Measurements from ENCODE around the gene FKBP2. TPM values are rescaled to one million over a fixed set of nuclear protein-coding genes. Genes with fewer than 3 reads are reported as not detected.
A peak's percentile ranks its signal among the peaks of the same experiment; 100 is the strongest.

FKBP2 gene
- total RNA-seq, 1 donor from 2014 or later: 5.3 TPM

DNA sequence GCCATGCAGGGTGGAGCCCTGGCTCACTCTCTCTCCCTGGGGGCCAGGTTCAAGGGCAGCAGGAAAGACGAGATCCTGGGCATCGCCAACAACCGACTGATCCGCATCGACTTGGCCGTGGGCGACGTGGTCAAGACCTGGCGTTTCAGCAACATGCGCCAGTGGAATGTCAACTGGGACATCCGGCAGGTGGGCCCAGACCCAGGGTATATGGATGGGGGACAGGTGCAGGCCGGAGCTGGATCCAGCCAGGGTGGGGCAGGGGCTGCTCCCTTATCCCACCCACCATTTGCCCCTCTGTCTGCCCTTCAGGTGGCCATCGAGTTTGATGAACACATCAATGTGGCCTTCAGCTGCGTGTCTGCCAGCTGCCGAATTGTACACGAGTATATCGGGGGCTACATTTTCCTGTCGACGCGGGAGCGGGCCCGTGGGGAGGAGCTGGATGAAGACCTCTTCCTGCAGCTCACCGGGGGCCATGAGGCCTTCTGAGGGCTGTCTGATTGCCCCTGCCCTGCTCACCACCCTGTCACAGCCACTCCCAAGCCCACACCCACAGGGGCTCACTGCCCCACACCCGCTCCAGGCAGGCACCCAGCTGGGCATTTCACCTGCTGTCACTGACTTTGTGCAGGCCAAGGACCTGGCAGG lies 17.8 kb upstream of the FKBP2 start:
- Mint-ChIP-seq H3K36me3 (no peaks in the 10 kb centered on the region), H3K9me3 (no peaks in the 10 kb centered on the region), H3K4me1 (peaks cover 18% of the 10 kb centered on the region), H3K27ac (no peak overlapping the region), H3K27me3 (ENCODE audit: insufficient read depth, low read depth) (peaks cover 2% of the 10 kb centered on the region), H3K4me3 (no peak overlapping the region)
- Histone ChIP-seq H3K9ac (no peak overlapping the region), H3K27me3 (no peaks in the 10 kb centered on the region), H3F3A (ENCODE audit: low read depth) (peaks cover 9% of the 10 kb centered on the region), H2AFZ (replicated peaks) (no peak overlapping the region), H4K20me1 (ENCODE audit: low read depth) (no peaks in the 10 kb centered on the region), H3K27ac (no peak overlapping the region), H3K79me2 (ENCODE audit: low read depth) (no peaks in the 10 kb centered on the region), H3K4me1 (peaks cover 12% of the 10 kb centered on the region), H3K4me2 (no peak overlapping the region), H3K9me3 (ENCODE audit: low read depth) (no peaks in the 10 kb centered on the region), H3K4me3 (no peak overlapping the region), H3K36me3 (no peaks in the 10 kb centered on the region)
- TF ChIP-seq, protein P1, sequence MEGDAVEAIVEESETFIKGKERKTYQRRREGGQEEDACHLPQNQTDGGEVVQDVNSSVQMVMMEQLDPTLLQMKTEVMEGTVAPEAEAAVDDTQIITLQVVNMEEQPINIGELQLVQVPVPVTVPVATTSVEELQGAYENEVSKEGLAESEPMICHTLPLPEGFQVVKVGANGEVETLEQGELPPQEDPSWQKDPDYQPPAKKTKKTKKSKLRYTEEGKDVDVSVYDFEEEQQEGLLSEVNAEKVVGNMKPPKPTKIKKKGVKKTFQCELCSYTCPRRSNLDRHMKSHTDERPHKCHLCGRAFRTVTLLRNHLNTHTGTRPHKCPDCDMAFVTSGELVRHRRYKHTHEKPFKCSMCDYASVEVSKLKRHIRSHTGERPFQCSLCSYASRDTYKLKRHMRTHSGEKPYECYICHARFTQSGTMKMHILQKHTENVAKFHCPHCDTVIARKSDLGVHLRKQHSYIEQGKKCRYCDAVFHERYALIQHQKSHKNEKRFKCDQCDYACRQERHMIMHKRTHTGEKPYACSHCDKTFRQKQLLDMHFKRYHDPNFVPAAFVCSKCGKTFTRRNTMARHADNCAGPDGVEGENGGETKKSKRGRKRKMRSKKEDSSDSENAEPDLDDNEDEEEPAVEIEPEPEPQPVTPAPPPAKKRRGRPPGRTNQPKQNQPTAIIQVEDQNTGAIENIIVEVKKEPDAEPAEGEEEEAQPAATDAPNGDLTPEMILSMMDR (IDR thresholded peaks at IDR 0.05): no peak
- TF ChIP-seq EZH2phosphoT487 (IDR thresholded peaks at IDR 0.05): no peak
- TF ChIP-seq EZH2 (IDR thresholded peaks at IDR 0.05): no peak
- no peak for DNase-seq (ENCODE audit: low spot score)

DNA sequence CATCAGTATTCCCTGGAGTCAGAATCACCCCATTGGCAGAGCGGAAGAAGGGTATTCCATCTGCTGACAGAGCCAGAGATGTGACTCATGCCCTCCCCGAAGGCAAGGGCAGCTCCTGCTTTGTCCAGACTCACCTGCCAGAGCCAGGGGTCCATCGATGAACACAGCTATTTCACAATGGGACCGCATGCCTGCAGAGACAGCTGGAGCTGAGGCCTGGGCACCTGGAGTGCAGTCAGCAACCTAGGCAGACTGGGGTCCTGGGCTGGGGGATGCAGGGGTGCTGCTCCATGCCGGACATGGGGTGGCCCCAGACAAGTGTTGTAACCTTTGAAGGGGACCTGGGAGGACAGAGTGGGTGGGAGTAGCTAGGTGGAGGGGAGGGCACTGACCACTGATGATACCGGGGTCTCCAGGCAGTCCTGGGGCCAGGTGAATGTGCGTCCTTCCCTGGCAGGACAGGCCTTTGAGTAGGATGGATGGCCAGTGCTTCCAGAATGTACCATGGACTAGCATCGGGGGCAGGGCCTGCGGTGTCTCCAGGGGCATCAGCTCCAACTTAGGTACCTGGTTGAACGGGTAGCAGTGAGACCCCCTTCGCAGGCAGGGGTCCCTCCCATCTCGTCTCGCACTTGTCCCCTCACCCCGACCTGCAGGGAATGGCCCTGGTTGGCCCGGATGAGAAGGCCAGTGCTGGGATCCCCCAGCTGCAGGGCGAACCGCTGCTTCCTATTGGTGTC lies 16.6 kb upstream of the FKBP2 start:
- Mint-ChIP-seq H3K27me3 (ENCODE audit: insufficient read depth, low read depth) (peaks cover 2% of the 10 kb centered on the region), H3K4me3 (peak overlapping the region; percentile 91), H3K4me1 (peaks cover 19% of the 10 kb centered on the region), H3K36me3 (no peaks in the 10 kb centered on the region), H3K27ac (no peak overlapping the region), H3K9me3 (no peaks in the 10 kb centered on the region)
- no peak for DNase-seq (ENCODE audit: low spot score)
- Histone ChIP-seq H2AFZ (replicated peaks) (no peak overlapping the region), H3K4me3 (no peak overlapping the region), H3K4me1 (peaks cover 12% of the 10 kb centered on the region), H4K20me1 (ENCODE audit: low read depth) (no peaks in the 10 kb centered on the region), H3F3A (ENCODE audit: low read depth) (peaks cover 12% of the 10 kb centered on the region), H3K27ac (no peak overlapping the region), H3K27me3 (no peaks in the 10 kb centered on the region), H3K4me2 (no peak overlapping the region), H3K9me3 (ENCODE audit: low read depth) (no peaks in the 10 kb centered on the region), H3K36me3 (no peaks in the 10 kb centered on the region), H3K9ac (no peak overlapping the region), H3K79me2 (ENCODE audit: low read depth) (no peaks in the 10 kb centered on the region)
- TF ChIP-seq EZH2phosphoT487 (IDR thresholded peaks at IDR 0.05): no peak
- TF ChIP-seq, protein P1 (IDR thresholded peaks at IDR 0.05): no peak
- no peak for TF ChIP-seq EZH2 (IDR thresholded peaks at IDR 0.05)

DNA sequence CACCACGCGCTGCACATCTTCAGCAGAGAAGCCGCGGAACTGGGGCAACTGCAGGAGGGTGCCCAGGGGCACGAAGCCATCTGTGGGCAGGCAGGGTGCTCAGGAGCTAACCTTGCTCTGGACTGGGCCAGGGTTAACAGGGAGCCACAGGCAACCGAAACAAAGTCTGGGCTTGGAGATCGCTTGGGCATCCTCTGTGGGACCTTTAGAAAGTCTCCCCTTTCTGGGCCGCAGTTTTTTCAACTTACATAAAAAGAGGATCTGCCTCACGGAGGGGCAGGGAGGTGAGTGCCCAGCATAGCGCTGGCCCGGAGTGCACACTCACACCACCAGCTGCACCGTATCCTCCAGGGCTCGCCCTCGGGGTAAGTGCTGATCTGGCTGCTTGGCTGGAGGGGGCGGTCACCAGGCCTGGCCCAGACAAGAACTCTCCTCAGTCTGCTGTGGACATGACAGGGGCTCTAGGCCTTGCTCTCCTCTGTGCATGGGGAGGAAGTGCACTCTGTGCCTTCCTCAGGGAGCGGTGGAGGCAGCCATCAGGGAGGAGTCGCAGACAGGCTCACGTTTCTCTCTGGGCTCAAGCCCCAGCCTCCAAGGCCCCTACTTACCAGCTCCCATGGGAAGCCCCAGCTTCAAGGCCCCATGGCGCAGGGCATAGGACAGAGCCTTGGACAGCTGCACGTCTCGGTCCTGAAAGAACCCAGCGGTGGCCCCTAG lies 15.8 kb upstream of the FKBP2 start:
- Mint-ChIP-seq H3K4me3 (peak overlapping the region; percentile 91), H3K36me3 (no peaks in the 10 kb centered on the region), H3K27me3 (ENCODE audit: insufficient read depth, low read depth) (peaks cover 5% of the 10 kb centered on the region), H3K27ac (no peak overlapping the region), H3K9me3 (no peaks in the 10 kb centered on the region), H3K4me1 (peaks cover 26% of the 10 kb centered on the region)
- Histone ChIP-seq H3K79me2 (ENCODE audit: low read depth) (no peaks in the 10 kb centered on the region), H4K20me1 (ENCODE audit: low read depth) (no peaks in the 10 kb centered on the region), H3K27ac (no peak overlapping the region), H3K36me3 (no peaks in the 10 kb centered on the region), H3K9ac (no peak overlapping the region), H3F3A (ENCODE audit: low read depth) (peaks cover 19% of the 10 kb centered on the region), H3K4me2 (peak overlapping the region; percentile 89), H3K27me3 (no peaks in the 10 kb centered on the region), H3K4me3 (peak overlapping the region; percentile 62), H2AFZ (replicated peaks) (no peak overlapping the region), H3K4me1 (peaks cover 16% of the 10 kb centered on the region), H3K9me3 (ENCODE audit: low read depth) (no peaks in the 10 kb centered on the region)
- DNase-seq (ENCODE audit: low spot score): peak; percentile 51
- TF ChIP-seq, protein P1 (IDR thresholded peaks at IDR 0.05): no peak
- no peak for TF ChIP-seq EZH2 (IDR thresholded peaks at IDR 0.05)
- TF ChIP-seq EZH2phosphoT487 (IDR thresholded peaks at IDR 0.05): no peak
